ENCODE data around the gene DEFB131B.
"Not testable (repeated sequence)": the region's sequence is repeated elsewhere in the genome, so short reads cannot be mapped to it uniquely, and the experiment has no call there.

DNA sequence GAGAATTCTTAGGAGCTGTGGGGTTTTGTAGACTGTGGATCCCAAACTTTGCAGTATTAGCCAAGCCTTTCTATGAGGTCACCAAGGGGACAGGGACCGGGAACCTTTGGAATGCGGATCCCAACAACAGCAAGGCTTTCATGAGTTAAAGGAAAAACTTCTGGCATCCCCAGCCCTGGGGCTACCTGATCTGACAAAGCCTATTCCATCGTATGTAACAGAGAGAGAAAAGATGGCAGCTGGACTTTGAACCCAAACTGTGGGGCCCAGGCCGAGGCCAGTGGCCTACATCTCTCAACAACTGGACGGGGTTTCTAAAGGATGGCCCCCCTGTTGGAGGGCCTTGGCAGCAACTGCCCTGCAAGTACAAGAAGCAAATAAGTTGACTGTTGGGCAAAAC lies 32.5 kb downstream of the DEFB131B start:
- TF ChIP-seq CTCF (IDR thresholded peaks at IDR 0.05 in 2 of 3, conservative IDR thresholded peaks at IDR 0.05 in 1 of 3; ENCODE audit: borderline replicate concordance in 1 of 3, insufficient read depth in 1 of 3, low read depth in 2 of 3, low read length in 2 of 3); EZH2phosphoT487 (IDR thresholded peaks at IDR 0.05; ENCODE audit: borderline replicate concordance); MAX (IDR thresholded peaks at IDR 0.05); POLR2A (IDR thresholded peaks at IDR 0.05; ENCODE audit: borderline replicate concordance, extremely low read depth, insufficient read depth, insufficient read length); YY1 (IDR thresholded peaks at IDR 0.05; ENCODE audit: extremely low read depth, insufficient replicate concordance, low read depth, low read length): not testable (repeated sequence)
